HG03095 (cell line): ENCODE data around the gene CAPN2.

ENCODE experiments used
- ATAC-seq: cut with Tn5 transposase; IDR thresholded peaks from one replicate; pipeline ENCODE4 v1.9.1; 2021; ENCODE audit warnings: moderate library complexity; ENCODE audit not compliant: unreplicated experiment

Gene CAPN2

GRCh38 chr1:223824712-223825111 lies 112.4 kb downstream of the CAPN2 start:
- ATAC-seq = no peak
